Sigmoid colon (tissue), 4 donors: ENCODE results near the gene FGFRL1.

Source experiments
- CTCF ChIP-seq, 4 experiments: fragments of 450-650 bp in 3 of 4; fragments of 200-600 bp in 1 of 4; IDR thresholded peaks; one replicate each; pipeline ENCODE4 v1.5.1; 2016 to 2019; ENCODE audit warnings: antibody characterized with exemption in 4 of 4, mild to moderate bottlenecking in 3 of 4, moderate library complexity in 2 of 4
- EP300 ChIP-seq, 4 donors: sonication (generic); formaldehyde crosslinking; IDR thresholded peaks; one replicate each; pipeline ENCODE4 v1.6.1; 2017; ENCODE audit warnings: antibody characterized with exemption in 4 of 4
- POLR2A ChIP-seq, 2 donors: fragments of 450-650 bp; IDR thresholded peaks; one replicate each; pipeline ENCODE4 v1.6.1; 2016; ENCODE audit warnings: antibody characterized with exemption in 2 of 2, mild to moderate bottlenecking in 2 of 2, moderate library complexity in 2 of 2
- POLR2AphosphoS5 ChIP-seq, 4 donors: sonication (generic); formaldehyde crosslinking; IDR thresholded peaks; one replicate each; pipeline ENCODE4 v1.6.1; 2017; ENCODE audit warnings: antibody characterized with exemption in 4 of 4

- no peak for TF ChIP-seq CTCF (IDR thresholded peaks at IDR 0.05)
- no peak for TF ChIP-seq POLR2A (IDR thresholded peaks at IDR 0.05)
- no peak for TF ChIP-seq POLR2AphosphoS5 (IDR thresholded peaks at IDR 0.05)
- no peak for TF ChIP-seq EP300 (IDR thresholded peaks at IDR 0.05)
Observed at GRCh38 chr4:1023895-1024740, 12.7 kb downstream of the FGFRL1 start.
